GM23338 (cell line): ENCODE data around the gene MPPED2. TPM values are rescaled to one million over a fixed set of nuclear protein-coding genes. Genes with fewer than 3 reads are reported as not detected.

Experiments
- ATAC-seq: fragments of 200-7000 bp; cut with Tn5 transposase; 3 replicates; pipeline ENCODE4 v1.9.1; 2020
- DNase-seq: peaks from one replicate; pipeline ENCODE4 v3.0.0-alpha.2; 2015; ENCODE audit warnings: low spot score
- H2AFZ ChIP-seq: fragments of 200-600 bp; sonication (generic); 2 replicates; pipeline ENCODE4 v1.8.0; 2016; ENCODE audit warnings: antibody characterized with exemption, mild to moderate bottlenecking, moderate library complexity
- H3F3A ChIP-seq: fragments of 200-600 bp; sonication (generic); replicated peaks from 2 replicates; pipeline ENCODE4 v1.8.0; 2017; ENCODE audit warnings: antibody characterized with exemption, mixed run types, low read depth
- H3K27ac ChIP-seq: fragments of 200-600 bp; sonication (generic); 2 replicates; pipeline ENCODE4 v1.6.1; 2016; ENCODE audit warnings: low read depth
- H3K27me3 ChIP-seq: fragments of 200-600 bp; sonication (generic); 2 replicates; pipeline ENCODE4 v1.8.0; 2016; ENCODE audit warnings: mild to moderate bottlenecking, mixed run types, moderate library complexity; ENCODE audit not compliant: insufficient read depth
- H3K36me3 ChIP-seq: fragments of 200-600 bp; sonication (generic); 2 replicates; pipeline ENCODE4 v1.8.0; 2016; ENCODE audit warnings: mild to moderate bottlenecking; ENCODE audit not compliant: insufficient read depth
- H3K4me1 ChIP-seq: fragments of 200-600 bp; sonication (generic); 2 replicates; pipeline ENCODE4 v1.8.0; 2016; ENCODE audit warnings: mild to moderate bottlenecking, moderate library complexity; ENCODE audit not compliant: insufficient read depth
- H3K4me2 ChIP-seq: fragments of 200-600 bp; sonication (generic); 2 replicates; pipeline ENCODE4 v1.7.1; 2017; ENCODE audit warnings: mixed run types
- H3K4me3 ChIP-seq: fragments of 200-600 bp; sonication (generic); 2 replicates; pipeline ENCODE4 v1.6.1; 2016; ENCODE audit warnings: mixed run types
- H3K79me2 ChIP-seq: fragments of 200-600 bp; sonication (generic); replicated peaks from 2 replicates; pipeline ENCODE4 v1.8.0; 2017; ENCODE audit warnings: mild to moderate bottlenecking; ENCODE audit not compliant: insufficient read depth
- H3K9me2 ChIP-seq: fragments of 200-600 bp; sonication (generic); 2 replicates; pipeline ENCODE4 v1.8.0; 2017; ENCODE audit not compliant: insufficient read depth
- H4K20me1 ChIP-seq: fragments of 200-600 bp; sonication (generic); replicated peaks from 2 replicates; pipeline ENCODE4 v1.8.0; 2017; ENCODE audit warnings: mild to moderate bottlenecking; ENCODE audit not compliant: insufficient read depth
- H3K27ac Mint-ChIP-seq: 2 replicates; pipeline ENCODE4 v1.8.0; 2020; ENCODE audit warnings: inconsistent platforms, mild to moderate bottlenecking, moderate library complexity, mixed read lengths
- H3K27me3 Mint-ChIP-seq: 3 replicates; pipeline ENCODE4 v1.8.0; 2022; ENCODE audit warnings: low read depth, mild to moderate bottlenecking, moderate library complexity, mixed read lengths, inconsistent platforms; ENCODE audit not compliant: insufficient read depth, poor library complexity
- H3K36me3 Mint-ChIP-seq: 3 replicates; pipeline ENCODE4 v1.8.0; 2021; ENCODE audit warnings: low read depth, mild to moderate bottlenecking, inconsistent platforms, moderate library complexity, mixed read lengths
- H3K4me1 Mint-ChIP-seq: 3 replicates; pipeline ENCODE4 v1.8.0; 2020; ENCODE audit warnings: mild to moderate bottlenecking, inconsistent platforms, mixed read lengths
- H3K4me3 Mint-ChIP-seq: 3 replicates; pipeline ENCODE4 v1.8.0; 2021; ENCODE audit warnings: moderate library complexity, mild to moderate bottlenecking, inconsistent platforms, mixed read lengths
- H3K9me3 Mint-ChIP-seq: 3 replicates; pipeline ENCODE4 v1.8.0; 2020; ENCODE audit warnings: moderate library complexity, mild to moderate bottlenecking, inconsistent platforms, mixed read lengths
- CREB1 ChIP-seq: fragments of 250-450 bp; sonication (Bioruptor Pico); IDR thresholded peaks from 2 replicates; pipeline ENCODE4 v1.5.0; 2020; ENCODE audit warnings: low read depth, mild to moderate bottlenecking, moderate library complexity
- ETS1 ChIP-seq: IDR thresholded peaks from 2 replicates; pipeline ENCODE4 v1.6.1; 2016; ENCODE audit warnings: antibody characterized with exemption
- EZH2 ChIP-seq: fragments of 200-600 bp; sonication (generic); IDR thresholded peaks from one replicate; pipeline ENCODE4 v1.8.0; 2017; ENCODE audit warnings: antibody characterized with exemption, mild to moderate bottlenecking, low read depth; ENCODE audit not compliant: unreplicated experiment
- EZH2phosphoT487 ChIP-seq: fragments of 200-600 bp; sonication (generic); IDR thresholded peaks from one replicate; pipeline ENCODE4 v1.8.1; 2018; ENCODE audit warnings: antibody characterized with exemption; ENCODE audit not compliant: unreplicated experiment
- JUNB ChIP-seq: IDR thresholded peaks from one replicate; pipeline ENCODE4 v1.6.1; 2016; ENCODE audit warnings: antibody characterized with exemption; ENCODE audit not compliant: unreplicated experiment
- NANOG ChIP-seq: IDR thresholded peaks from 2 replicates; pipeline ENCODE4 v1.6.1; 2016; ENCODE audit warnings: antibody characterized with exemption, borderline replicate concordance
- POLR2AphosphoS5 ChIP-seq: IDR thresholded peaks from 2 replicates; pipeline ENCODE4 v1.6.1; 2016; ENCODE audit warnings: antibody characterized with exemption, low read depth
- REST ChIP-seq: IDR thresholded peaks from one replicate; pipeline ENCODE4 v1.6.1; 2018; ENCODE audit warnings: antibody characterized with exemption; ENCODE audit not compliant: unreplicated experiment
- STAT1 ChIP-seq: IDR thresholded peaks from one replicate; pipeline ENCODE4 v1.6.1; 2016; ENCODE audit warnings: antibody characterized with exemption; ENCODE audit not compliant: unreplicated experiment
- ZNF331 ChIP-seq: fragments of 250-450 bp; sonication (Bioruptor Pico); IDR thresholded peaks from 2 replicates; pipeline ENCODE4 v1.5.0; 2020; ENCODE audit warnings: low read depth, mild to moderate bottlenecking, moderate library complexity
- polyA plus RNA-seq: library from polyadenylated mRNA; unstranded; fragments of >200 nt; fragmentation: Nextera tagmentation; extraction: Ambion mirVana; gene quantifications from 2 replicates; pipeline ENCODE4 v1.2.1, GENCODE V29; 2016
- total RNA-seq: library from RNA; depleted of rRNA; stranded (reverse); fragments of >200 nt; shearing (Covaris generic); gene quantifications from 2 replicates; pipeline ENCODE4 v1.2.3, GENCODE V29; 2014
- TF ChIP-seq, protein P1 (sequence below): fragments of 250-450 bp; sonication (Bioruptor Pico); IDR thresholded peaks from 2 replicates; pipeline ENCODE4 v1.5.0; 2020; ENCODE audit warnings: mild to moderate bottlenecking, moderate library complexity

Gene MPPED2
- total and polyA plus RNA-seq, 2 experiments from 2014 or later = 4.4 to 6.8 TPM

DNA sequence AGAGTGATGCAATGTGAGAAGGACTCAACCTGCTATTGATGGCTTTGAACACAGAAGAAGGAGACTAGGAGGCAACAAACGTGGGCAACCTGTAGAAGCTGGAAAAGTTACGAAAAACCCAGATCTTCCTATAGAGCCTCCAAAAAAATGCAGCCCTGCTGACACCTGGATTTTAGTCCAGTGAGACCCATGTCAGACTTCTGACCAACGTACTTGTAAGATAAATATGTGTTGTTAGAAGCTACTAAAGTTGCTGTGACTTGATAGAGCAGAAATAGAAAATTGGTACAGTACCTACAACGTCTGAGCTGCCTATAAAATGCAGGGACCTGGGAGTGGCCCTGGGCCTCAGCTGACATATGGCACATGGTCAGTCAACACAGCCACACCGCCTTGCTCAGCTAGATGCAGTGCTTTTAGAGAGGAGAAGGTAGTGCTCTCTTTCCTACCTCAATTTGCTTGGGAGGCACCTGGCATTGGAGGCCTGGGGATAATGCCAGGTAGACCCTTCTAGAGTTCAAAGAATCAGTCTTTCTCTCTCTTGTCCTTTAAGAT is 165.8 kb downstream of the MPPED2 start (continued):
- TF ChIP-seq, protein P1, sequence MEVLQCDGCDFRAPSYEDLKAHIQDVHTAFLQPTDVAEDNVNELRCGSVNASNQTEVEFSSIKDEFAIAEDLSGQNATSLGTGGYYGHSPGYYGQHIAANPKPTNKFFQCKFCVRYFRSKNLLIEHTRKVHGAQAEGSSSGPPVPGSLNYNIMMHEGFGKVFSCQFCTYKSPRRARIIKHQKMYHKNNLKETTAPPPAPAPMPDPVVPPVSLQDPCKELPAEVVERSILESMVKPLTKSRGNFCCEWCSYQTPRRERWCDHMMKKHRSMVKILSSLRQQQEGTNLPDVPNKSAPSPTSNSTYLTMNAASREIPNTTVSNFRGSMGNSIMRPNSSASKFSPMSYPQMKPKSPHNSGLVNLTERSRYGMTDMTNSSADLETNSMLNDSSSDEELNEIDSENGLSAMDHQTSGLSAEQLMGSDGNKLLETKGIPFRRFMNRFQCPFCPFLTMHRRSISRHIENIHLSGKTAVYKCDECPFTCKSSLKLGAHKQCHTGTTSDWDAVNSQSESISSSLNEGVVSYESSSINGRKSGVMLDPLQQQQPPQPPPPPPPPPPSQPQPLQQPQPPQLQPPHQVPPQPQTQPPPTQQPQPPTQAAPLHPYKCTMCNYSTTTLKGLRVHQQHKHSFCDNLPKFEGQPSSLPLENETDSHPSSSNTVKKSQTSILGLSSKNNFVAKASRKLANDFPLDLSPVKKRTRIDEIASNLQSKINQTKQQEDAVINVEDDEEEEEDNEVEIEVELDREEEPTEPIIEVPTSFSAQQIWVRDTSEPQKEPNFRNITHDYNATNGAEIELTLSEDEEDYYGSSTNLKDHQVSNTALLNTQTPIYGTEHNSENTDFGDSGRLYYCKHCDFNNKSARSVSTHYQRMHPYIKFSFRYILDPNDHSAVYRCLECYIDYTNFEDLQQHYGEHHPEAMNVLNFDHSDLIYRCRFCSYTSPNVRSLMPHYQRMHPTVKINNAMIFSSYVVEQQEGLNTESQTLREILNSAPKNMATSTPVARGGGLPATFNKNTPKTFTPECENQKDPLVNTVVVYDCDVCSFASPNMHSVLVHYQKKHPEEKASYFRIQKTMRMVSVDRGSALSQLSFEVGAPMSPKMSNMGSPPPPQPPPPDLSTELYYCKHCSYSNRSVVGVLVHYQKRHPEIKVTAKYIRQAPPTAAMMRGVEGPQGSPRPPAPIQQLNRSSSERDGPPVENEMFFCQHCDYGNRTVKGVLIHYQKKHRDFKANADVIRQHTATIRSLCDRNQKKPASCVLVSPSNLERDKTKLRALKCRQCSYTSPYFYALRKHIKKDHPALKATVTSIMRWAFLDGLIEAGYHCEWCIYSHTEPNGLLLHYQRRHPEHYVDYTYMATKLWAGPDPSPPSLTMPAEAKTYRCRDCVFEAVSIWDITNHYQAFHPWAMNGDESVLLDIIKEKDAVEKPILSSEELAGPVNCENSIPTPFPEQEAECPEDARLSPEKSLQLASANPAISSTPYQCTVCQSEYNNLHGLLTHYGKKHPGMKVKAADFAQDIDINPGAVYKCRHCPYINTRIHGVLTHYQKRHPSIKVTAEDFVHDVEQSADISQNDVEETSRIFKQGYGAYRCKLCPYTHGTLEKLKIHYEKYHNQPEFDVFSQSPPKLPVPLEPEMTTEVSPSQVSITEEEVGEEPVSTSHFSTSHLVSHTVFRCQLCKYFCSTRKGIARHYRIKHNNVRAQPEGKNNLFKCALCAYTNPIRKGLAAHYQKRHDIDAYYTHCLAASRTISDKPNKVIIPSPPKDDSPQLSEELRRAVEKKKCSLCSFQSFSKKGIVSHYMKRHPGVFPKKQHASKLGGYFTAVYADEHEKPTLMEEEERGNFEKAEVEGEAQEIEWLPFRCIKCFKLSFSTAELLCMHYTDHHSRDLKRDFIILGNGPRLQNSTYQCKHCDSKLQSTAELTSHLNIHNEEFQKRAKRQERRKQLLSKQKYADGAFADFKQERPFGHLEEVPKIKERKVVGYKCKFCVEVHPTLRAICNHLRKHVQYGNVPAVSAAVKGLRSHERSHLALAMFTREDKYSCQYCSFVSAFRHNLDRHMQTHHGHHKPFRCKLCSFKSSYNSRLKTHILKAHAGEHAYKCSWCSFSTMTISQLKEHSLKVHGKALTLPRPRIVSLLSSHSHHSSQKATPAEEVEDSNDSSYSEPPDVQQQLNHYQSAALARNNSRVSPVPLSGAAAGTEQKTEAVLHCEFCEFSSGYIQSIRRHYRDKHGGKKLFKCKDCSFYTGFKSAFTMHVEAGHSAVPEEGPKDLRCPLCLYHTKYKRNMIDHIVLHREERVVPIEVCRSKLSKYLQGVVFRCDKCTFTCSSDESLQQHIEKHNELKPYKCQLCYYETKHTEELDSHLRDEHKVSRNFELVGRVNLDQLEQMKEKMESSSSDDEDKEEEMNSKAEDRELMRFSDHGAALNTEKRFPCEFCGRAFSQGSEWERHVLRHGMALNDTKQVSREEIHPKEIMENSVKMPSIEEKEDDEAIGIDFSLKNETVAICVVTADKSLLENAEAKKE (CRISPR knock-in tag) = no peak
- TF ChIP-seq NANOG = no peak
- no peak for TF ChIP-seq JUNB
- TF ChIP-seq ZNF331 = no peak
- TF ChIP-seq REST = no peak

GRCh38 chr11:30414806-30415205 is 171.3 kb downstream of the MPPED2 start:
- H3K27ac Mint-ChIP-seq = no peak overlapping the region
- H3K27me3 Mint-ChIP-seq = no peaks in the 10 kb centered on the region
- Histone ChIP-seq H3K27me3 (no peaks in the 10 kb centered on the region), H3K9me2 (no peaks in the 10 kb centered on the region), H3K4me3 (no peak overlapping the region), H3F3A (no peaks in the 10 kb centered on the region), H3K4me1 (peaks cover 4% of the 10 kb centered on the region; the same call in 1 of the 2 replicates), H2AFZ (no peak overlapping the region), H3K79me2 (no peaks in the 10 kb centered on the region), H4K20me1 (no peaks in the 10 kb centered on the region), H3K27ac (no peak overlapping the region), H3K4me2 (no peak overlapping the region), H3K36me3 (no peaks in the 10 kb centered on the region)
- ATAC-seq (no peak), DNase-seq (no peak)
- H3K4me1 Mint-ChIP-seq = peaks cover 8% of the 10 kb centered on the region
- H3K36me3 Mint-ChIP-seq = no peaks in the 10 kb centered on the region
- H3K4me3 Mint-ChIP-seq = no peak overlapping the region
- H3K9me3 Mint-ChIP-seq = no peaks in the 10 kb centered on the region
- no peak for TF ChIP-seq POLR2AphosphoS5
- TF ChIP-seq ETS1 = no peak
- no peak for TF ChIP-seq CREB1
- no peak for TF ChIP-seq ZNF331
- TF ChIP-seq NANOG = no peak
- no peak for TF ChIP-seq EZH2
- TF ChIP-seq REST = no peak
- TF ChIP-seq STAT1 = no peak
- no peak for TF ChIP-seq EZH2phosphoT487
